ENCODE measurements around the gene ERAL1.

DNA sequence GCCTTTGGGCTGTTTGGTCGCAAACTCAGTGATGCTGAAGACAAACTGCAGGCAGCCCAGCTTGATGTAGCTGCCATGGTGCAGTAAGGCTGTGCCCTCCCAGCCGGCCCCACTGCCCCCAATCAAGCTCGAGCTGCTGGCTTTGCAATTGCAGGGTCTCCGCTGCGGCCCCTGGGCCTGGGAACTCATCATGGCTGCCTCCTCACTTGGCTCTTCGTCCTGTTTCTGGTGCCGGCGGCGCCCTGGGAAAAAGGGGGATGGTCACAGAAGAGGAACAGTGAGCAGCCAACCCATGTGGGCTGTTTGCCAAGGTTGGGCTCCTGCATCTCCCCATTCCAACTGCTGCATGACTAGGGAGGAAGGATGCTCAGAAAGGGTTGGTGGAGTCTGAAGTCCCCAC lies 51.5 kb downstream of the ERAL1 start:
- TF ChIP-seq, protein P1, sequence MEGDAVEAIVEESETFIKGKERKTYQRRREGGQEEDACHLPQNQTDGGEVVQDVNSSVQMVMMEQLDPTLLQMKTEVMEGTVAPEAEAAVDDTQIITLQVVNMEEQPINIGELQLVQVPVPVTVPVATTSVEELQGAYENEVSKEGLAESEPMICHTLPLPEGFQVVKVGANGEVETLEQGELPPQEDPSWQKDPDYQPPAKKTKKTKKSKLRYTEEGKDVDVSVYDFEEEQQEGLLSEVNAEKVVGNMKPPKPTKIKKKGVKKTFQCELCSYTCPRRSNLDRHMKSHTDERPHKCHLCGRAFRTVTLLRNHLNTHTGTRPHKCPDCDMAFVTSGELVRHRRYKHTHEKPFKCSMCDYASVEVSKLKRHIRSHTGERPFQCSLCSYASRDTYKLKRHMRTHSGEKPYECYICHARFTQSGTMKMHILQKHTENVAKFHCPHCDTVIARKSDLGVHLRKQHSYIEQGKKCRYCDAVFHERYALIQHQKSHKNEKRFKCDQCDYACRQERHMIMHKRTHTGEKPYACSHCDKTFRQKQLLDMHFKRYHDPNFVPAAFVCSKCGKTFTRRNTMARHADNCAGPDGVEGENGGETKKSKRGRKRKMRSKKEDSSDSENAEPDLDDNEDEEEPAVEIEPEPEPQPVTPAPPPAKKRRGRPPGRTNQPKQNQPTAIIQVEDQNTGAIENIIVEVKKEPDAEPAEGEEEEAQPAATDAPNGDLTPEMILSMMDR (IDR thresholded peaks at IDR 0.05; ENCODE audit: poor library complexity): no peak
- TF ChIP-seq EZH2phosphoT487 (IDR thresholded peaks at IDR 0.05; ENCODE audit: low read depth, severe bottlenecking, unreplicated experiment) (no peak), EZH2 (IDR thresholded peaks at IDR 0.05; ENCODE audit: borderline replicate concordance) (no peak)

All from hepatocyte (in vitro differentiated cells).